CD14-positive monocyte (primary cell): Measurements from ENCODE around the gene OR2D3. TPM values are rescaled to one million over a fixed set of nuclear protein-coding genes. Genes with fewer than 3 reads are reported as not detected.

ENCODE experiments used
- DNase-seq, 3 donors: peaks; one replicate each; pipeline ENCODE4 v3.0.0-alpha.2; 2011 to 2022
- H2AFZ ChIP-seq: 2 replicates; pipeline ENCODE4 v1.6.0; 2012; ENCODE audit warnings: mild to moderate bottlenecking, low read depth, low read length, inconsistent platforms; ENCODE audit not compliant: insufficient read depth, poor library complexity, severe bottlenecking
- H3K27ac ChIP-seq, 2 donors: 1 replicate in 1 of 2; 2 replicates in 1 of 2; pipeline ENCODE4 v1.5.1; 2012 to 2013; ENCODE audit warnings: low read length in 2 of 2, control low read depth in 1 of 2, inconsistent platforms in 1 of 2, low read depth in 1 of 2, mild to moderate bottlenecking in 1 of 2
- H3K27me3 ChIP-seq, 2 donors: one replicate each; pipeline versions ENCODE4 v1.6.0 to v1.6.1; 2011 to 2013; ENCODE audit warnings: low read length in 2 of 2; ENCODE audit not compliant: control insufficient read depth in 2 of 2, insufficient read depth in 2 of 2
- H3K36me3 ChIP-seq, 2 donors: replicated peaks in 1 of 2; 1 replicate in 1 of 2; 2 replicates in 1 of 2; pipeline versions ENCODE4 v1.5.1 to v1.6.1; 2012 to 2013; ENCODE audit warnings: low read length in 2 of 2, control low read depth in 1 of 2, inconsistent platforms in 1 of 2, mild to moderate bottlenecking in 1 of 2; ENCODE audit not compliant: insufficient read depth in 2 of 2, control insufficient read depth in 1 of 2
- H3K4me1 ChIP-seq, 2 donors: 1 replicate in 1 of 2; 2 replicates in 1 of 2; pipeline versions ENCODE4 v1.5.1 to v1.6.1; 2012 to 2013; ENCODE audit warnings: low read length in 2 of 2, control low read depth in 1 of 2, inconsistent platforms in 1 of 2, mild to moderate bottlenecking in 1 of 2, moderate library complexity in 1 of 2; ENCODE audit not compliant: insufficient read depth in 2 of 2, control insufficient read depth in 1 of 2
- H3K4me2 ChIP-seq: replicated peaks from 2 replicates; pipeline ENCODE3; 2012; ENCODE audit warnings: low read length, moderate library complexity, mild to moderate bottlenecking; ENCODE audit not compliant: poor library complexity, severe bottlenecking; ENCODE audit errors: extremely low read depth
- H3K4me3 ChIP-seq, 3 experiments: fragments of 200-600 bp in 1 of 3; sonication (generic) in 1 of 3; replicated peaks in 1 of 3; 1 replicate in 2 of 3; 2 replicates in 1 of 3; pipeline ENCODE4 v1.5.1; 2011 to 2013; ENCODE audit warnings: low read length in 3 of 3, mild to moderate bottlenecking in 3 of 3, control low read depth in 2 of 3, low read depth in 2 of 3, inconsistent platforms in 1 of 3, moderate library complexity in 1 of 3
- H3K79me2 ChIP-seq: 2 replicates; pipeline ENCODE4 v1.6.0; 2012; ENCODE audit warnings: mild to moderate bottlenecking, control low read depth, inconsistent platforms, low read length, moderate library complexity; ENCODE audit not compliant: insufficient read depth
- H3K9ac ChIP-seq: 2 replicates; pipeline ENCODE4 v1.6.0; 2017; ENCODE audit warnings: low read length, mild to moderate bottlenecking; ENCODE audit not compliant: insufficient read depth, poor library complexity, severe bottlenecking
- H3K9me3 ChIP-seq, 2 donors: replicated peaks in 1 of 2; 1 replicate in 1 of 2; 2 replicates in 1 of 2; pipeline versions ENCODE4 v1.5.1 to v1.6.1; 2012 to 2013; ENCODE audit warnings: low read length in 2 of 2, control low read depth in 1 of 2; ENCODE audit not compliant: control insufficient read depth in 1 of 2, insufficient read depth in 1 of 2
- H4K20me1 ChIP-seq: 2 replicates; pipeline ENCODE4 v1.6.0; 2012; ENCODE audit warnings: mild to moderate bottlenecking, low read length, control low read depth, moderate library complexity; ENCODE audit not compliant: insufficient read depth
- H3K27ac Mint-ChIP-seq, 7 donors: one replicate each; pipeline ENCODE4 v1.8.0; 2020; ENCODE audit warnings: mild to moderate bottlenecking in 7 of 7, mixed read lengths in 7 of 7, moderate library complexity in 6 of 7, inconsistent platforms in 2 of 7
- H3K27me3 Mint-ChIP-seq, 3 donors: one replicate each; pipeline ENCODE4 v1.8.0; 2021 to 2022; ENCODE audit warnings: low read depth in 3 of 3, mild to moderate bottlenecking in 3 of 3, mixed read lengths in 3 of 3, moderate library complexity in 3 of 3, inconsistent platforms in 1 of 3
- H3K36me3 Mint-ChIP-seq, 2 donors: one replicate each; pipeline ENCODE4 v1.8.0; 2020; ENCODE audit warnings: mixed read lengths in 2 of 2, inconsistent platforms in 1 of 2, mild to moderate bottlenecking in 1 of 2
- H3K4me1 Mint-ChIP-seq: one replicate; pipeline ENCODE4 v1.8.0; 2020; ENCODE audit warnings: mild to moderate bottlenecking, mixed read lengths
- H3K4me3 Mint-ChIP-seq, 2 donors: one replicate each; pipeline ENCODE4 v1.8.0; 2020; ENCODE audit warnings: mild to moderate bottlenecking in 2 of 2, mixed read lengths in 2 of 2, moderate library complexity in 1 of 2
- H3K9me3 Mint-ChIP-seq, 7 donors: one replicate each; pipeline ENCODE4 v1.8.0; 2020 to 2022; ENCODE audit warnings: mixed read lengths in 7 of 7, mild to moderate bottlenecking in 6 of 7, moderate library complexity in 6 of 7, inconsistent platforms in 2 of 7
- WGBS: methylation state at CpG from one replicate; pipeline ENCODE4 v1.1.5; 2013; ENCODE audit warnings: missing lambda C conversion rate; ENCODE audit not compliant: insufficient coverage; 5-methylcytosine and 5-hydroxymethylcytosine counted together
- intact Hi-C, 2 donors: fragments of 100-400 bp; cut with micrococcal nuclease; formaldehyde crosslinking; loops; one replicate each; pipeline versions ENCODE4 v1.15.0 to v1.15.1; 2023
- polyA plus RNA-seq, 3 donors: library from polyadenylated mRNA; depleted of rRNA in 1 of 3; unstranded in 2 of 3; stranded (reverse) in 1 of 3; fragments of 300-500 nt in 2 of 3; fragments of >200 nt in 1 of 3; fragmentation: Illumina TruSeq in 2 of 3; gene quantifications; 1 replicate in 2 of 3; 2 replicates in 1 of 3; pipeline ENCODE4 v1.2.3, GENCODE V29; 2012 to 2021
- TF ChIP-seq, protein P1 (sequence below): fragments of 200-600 bp; IDR thresholded peaks from one replicate; pipeline ENCODE4 v1.8.0; 2022; ENCODE audit warnings: antibody characterized with exemption, mild to moderate bottlenecking

Gene OR2D3
- polyA plus RNA-seq, 3 donors = not detected

DNA sequence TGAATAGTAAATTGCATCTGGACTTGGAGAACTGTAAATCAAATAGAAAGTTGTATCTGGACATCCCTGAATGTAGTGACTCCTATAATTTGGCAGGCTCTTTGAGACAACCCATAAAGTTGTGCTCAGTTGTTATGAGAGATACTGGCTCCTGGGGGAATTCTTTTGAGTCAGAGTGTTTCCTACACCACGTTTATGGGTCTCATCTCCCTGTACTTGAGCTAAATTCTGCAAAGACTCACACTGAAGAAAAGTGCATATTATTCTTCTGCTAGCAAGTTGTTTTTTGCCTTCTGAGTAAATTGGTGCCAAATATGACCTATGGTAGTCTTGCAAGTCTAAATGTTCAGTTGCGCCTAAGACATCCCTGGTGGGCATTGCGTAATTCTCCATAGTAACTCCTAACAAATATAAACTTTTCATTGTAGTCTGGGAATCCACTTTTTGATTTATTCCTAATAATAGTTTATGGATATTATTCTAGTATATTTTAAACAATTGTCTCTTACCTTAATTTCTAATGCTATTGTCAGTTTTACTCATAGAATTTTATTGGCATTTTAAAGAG lies 10.4 kb downstream of the OR2D3 start:
- Mint-ChIP-seq H3K36me3 (no peaks in the 10 kb centered on the region), H3K9me3 (peaks cover 0 to 9% (median 0%) of the 10 kb centered on the region in 7 donors), H3K4me1 (peaks cover 15% of the 10 kb centered on the region), H3K27me3 (peaks cover 7 to 15% (median 9%) of the 10 kb centered on the region in 3 donors), H3K27ac (no peak overlapping the region), H3K4me3 (no peak overlapping the region)
- Histone ChIP-seq H3K4me2 (no peak overlapping the region), H3K9ac (no peak overlapping the region), H3K27ac (no peak overlapping the region), H3K9me3 (no peaks in the 10 kb centered on the region), H3K4me3 (no peak overlapping the region), H3K4me1 (peaks cover 11% of the 10 kb centered on the region in 2 donors), H3K79me2 (no peaks in the 10 kb centered on the region), H3K27me3 (peaks cover 0 to 13% of the 10 kb centered on the region in 2 donors), H2AFZ (no peak overlapping the region), H4K20me1 (no peaks in the 10 kb centered on the region), H3K36me3 (no peaks in the 10 kb centered on the region)
- no CpG with 5 or more reads among the region's 3 CpGs for WGBS
- no peak for DNase-seq
- intact Hi-C loops = no loop called here
- TF ChIP-seq, protein P1, sequence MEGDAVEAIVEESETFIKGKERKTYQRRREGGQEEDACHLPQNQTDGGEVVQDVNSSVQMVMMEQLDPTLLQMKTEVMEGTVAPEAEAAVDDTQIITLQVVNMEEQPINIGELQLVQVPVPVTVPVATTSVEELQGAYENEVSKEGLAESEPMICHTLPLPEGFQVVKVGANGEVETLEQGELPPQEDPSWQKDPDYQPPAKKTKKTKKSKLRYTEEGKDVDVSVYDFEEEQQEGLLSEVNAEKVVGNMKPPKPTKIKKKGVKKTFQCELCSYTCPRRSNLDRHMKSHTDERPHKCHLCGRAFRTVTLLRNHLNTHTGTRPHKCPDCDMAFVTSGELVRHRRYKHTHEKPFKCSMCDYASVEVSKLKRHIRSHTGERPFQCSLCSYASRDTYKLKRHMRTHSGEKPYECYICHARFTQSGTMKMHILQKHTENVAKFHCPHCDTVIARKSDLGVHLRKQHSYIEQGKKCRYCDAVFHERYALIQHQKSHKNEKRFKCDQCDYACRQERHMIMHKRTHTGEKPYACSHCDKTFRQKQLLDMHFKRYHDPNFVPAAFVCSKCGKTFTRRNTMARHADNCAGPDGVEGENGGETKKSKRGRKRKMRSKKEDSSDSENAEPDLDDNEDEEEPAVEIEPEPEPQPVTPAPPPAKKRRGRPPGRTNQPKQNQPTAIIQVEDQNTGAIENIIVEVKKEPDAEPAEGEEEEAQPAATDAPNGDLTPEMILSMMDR = no peak

GRCh38 chr11:6932145-6932544 lies 11.3 kb downstream of the OR2D3 start:
- Histone ChIP-seq H3K9me3 (no peaks in the 10 kb centered on the region), H3K27me3 (peaks cover 0 to 4% of the 10 kb centered on the region in 2 donors), H3K9ac (no peak overlapping the region), H3K36me3 (no peaks in the 10 kb centered on the region), H3K4me1 (peaks cover 2 to 3% of the 10 kb centered on the region in 2 donors), H3K79me2 (no peaks in the 10 kb centered on the region), H3K27ac (no peak overlapping the region), H3K4me3 (no peak overlapping the region), H3K4me2 (no peak overlapping the region), H4K20me1 (no peaks in the 10 kb centered on the region), H2AFZ (no peak overlapping the region)
- Mint-ChIP-seq H3K27me3 (peaks cover 2 to 7% (median 6%) of the 10 kb centered on the region in 3 donors), H3K4me1 (peaks cover 6% of the 10 kb centered on the region), H3K9me3 (peaks cover 0 to 4% (median 0%) of the 10 kb centered on the region in 7 donors), H3K36me3 (no peaks in the 10 kb centered on the region), H3K27ac (no peak overlapping the region), H3K4me3 (no peak overlapping the region)
- 87% methylated on average over 6 of the region's 7 CpGs for WGBS
- no peak for DNase-seq
- intact Hi-C loops = no loop called here
- TF ChIP-seq, protein P1 = no peak
